Endodermal cell (in vitro differentiated cells): ENCODE measurements around the gene ZBTB16. TPM values are rescaled to one million over a fixed set of nuclear protein-coding genes. Genes with fewer than 3 reads are reported as not detected.
A peak's percentile ranks its signal among the peaks of the same experiment; 100 is the strongest.

Source experiments
- DNase-seq: peaks from one replicate; pipeline ENCODE4 v3.0.0-alpha.2; 2017
- H3K27ac ChIP-seq: 2 replicates; pipeline ENCODE4 v1.5.1; 2013; ENCODE audit warnings: mild to moderate bottlenecking, low read depth, low read length, moderate library complexity
- H3K27me3 ChIP-seq: 2 replicates; pipeline ENCODE4 v1.6.1; 2013; ENCODE audit warnings: mild to moderate bottlenecking, low read length, moderate library complexity; ENCODE audit not compliant: insufficient read depth, control insufficient read depth, poor library complexity, severe bottlenecking
- H3K36me3 ChIP-seq: 2 replicates; pipeline ENCODE4 v1.7.0; 2013; ENCODE audit warnings: mild to moderate bottlenecking, low read length, moderate library complexity; ENCODE audit not compliant: control insufficient read depth, insufficient read depth
- H3K4me1 ChIP-seq: one replicate; pipeline ENCODE4 v1.7.0; 2013; ENCODE audit warnings: low read length; ENCODE audit not compliant: control insufficient read depth, insufficient read depth
- H3K4me3 ChIP-seq: 2 replicates; pipeline ENCODE4 v1.5.1; 2013; ENCODE audit warnings: mild to moderate bottlenecking, low read length, moderate library complexity
- H3K9ac ChIP-seq: 2 replicates; pipeline ENCODE4 v1.6.1; 2013; ENCODE audit warnings: mild to moderate bottlenecking, low read length, moderate library complexity; ENCODE audit not compliant: poor library complexity, severe bottlenecking; ENCODE audit errors: extremely low read depth
- H3K9me3 ChIP-seq: 2 replicates; pipeline ENCODE4 v1.6.1; 2013; ENCODE audit warnings: mild to moderate bottlenecking, low read length, moderate library complexity; ENCODE audit not compliant: control insufficient read depth
- H3K27ac Mint-ChIP-seq: 2 replicates; pipeline ENCODE4 v1.8.0; 2020; ENCODE audit warnings: mixed read lengths
- H3K27me3 Mint-ChIP-seq: 2 replicates; pipeline ENCODE4 v1.8.0; 2021; ENCODE audit warnings: mild to moderate bottlenecking, mixed read lengths; ENCODE audit not compliant: insufficient read depth
- H3K36me3 Mint-ChIP-seq: 2 replicates; pipeline ENCODE4 v1.8.0; 2020; ENCODE audit warnings: low read depth, mixed read lengths
- H3K4me1 Mint-ChIP-seq: 2 replicates; pipeline ENCODE4 v1.8.0; 2020; ENCODE audit warnings: mixed read lengths
- H3K4me3 Mint-ChIP-seq: 2 replicates; pipeline ENCODE4 v1.8.0; 2020; ENCODE audit warnings: mild to moderate bottlenecking, moderate library complexity, mixed read lengths
- H3K9me3 Mint-ChIP-seq: 2 replicates; pipeline ENCODE4 v1.8.0; 2020; ENCODE audit warnings: mild to moderate bottlenecking, mixed read lengths
- CTCF ChIP-seq: fragments of 200-600 bp; sonication (generic); conservative IDR thresholded peaks from 2 replicates; pipeline ENCODE4 v1.5.0; 2021; ENCODE audit warnings: antibody characterized with exemption, mild to moderate bottlenecking
- WGBS, 2 experiments: methylation state at CpG; one replicate each; pipeline versions ENCODE4 v1.1.5 to v1.1.7; 2013; ENCODE audit warnings: missing lambda C conversion rate in 2 of 2, mixed read lengths in 1 of 2; ENCODE audit not compliant: insufficient coverage in 1 of 2, insufficient read length in 1 of 2; 5-methylcytosine and 5-hydroxymethylcytosine counted together
- total RNA-seq, 2 donors: library from RNA; stranded (reverse); fragmentation: NEBNext Ultra II Directional in 1 of 2; extraction: Animal tissue kit (Norgen Biotek cat#: 25700) in 1 of 2; gene quantifications; 2 replicates in 1 of 2; 3 replicates in 1 of 2; pipeline ENCODE4 v1.2.1, GENCODE V29; 2021

ZBTB16 gene
- total RNA-seq, 2 donors from 2014 or later: 4.1 to 5.8 TPM

GRCh38 chr11:114102993-114103896 lies 43.7 kb downstream of the ZBTB16 start:
- H3K4me3 Mint-ChIP-seq: peak overlapping the region; percentile 16
- no peak for TF ChIP-seq CTCF
- peaks cover 6% of the 10 kb centered on the region for H3K27me3 Mint-ChIP-seq
- peaks cover 55% of the 10 kb centered on the region for H3K4me1 Mint-ChIP-seq
- Histone ChIP-seq H3K27ac (no peak overlapping the region), H3K4me3 (no peak overlapping the region), H3K27me3 (no peaks in the 10 kb centered on the region), H3K4me1 (peaks cover 10% of the 10 kb centered on the region), H3K9ac (no peak overlapping the region), H3K36me3 (no peaks in the 10 kb centered on the region), H3K9me3 (no peaks in the 10 kb centered on the region)
- H3K27ac Mint-ChIP-seq: peak overlapping the region; percentile 77
- no peak for DNase-seq
- 81 to 84% methylated on average over 8 to 13 of the region's 13 CpGs for WGBS, 2 experiments
- no peaks in the 10 kb centered on the region for H3K36me3 Mint-ChIP-seq
- no peaks in the 10 kb centered on the region for H3K9me3 Mint-ChIP-seq

GRCh38 chr11:114105611-114106010 lies 46.1 kb downstream of the ZBTB16 start:
- H3K4me3 Mint-ChIP-seq: no peak overlapping the region
- DNase-seq: no peak
- no peaks in the 10 kb centered on the region for H3K36me3 Mint-ChIP-seq
- TF ChIP-seq CTCF: no peak
- H3K9ac ChIP-seq: no peak overlapping the region
- no peaks in the 10 kb centered on the region for H3K36me3 ChIP-seq
- H3K27ac Mint-ChIP-seq: no peak overlapping the region
- H3K27me3 ChIP-seq: no peaks in the 10 kb centered on the region
- no peaks in the 10 kb centered on the region for H3K9me3 ChIP-seq
- no peak overlapping the region for H3K4me3 ChIP-seq
- peaks cover 14% of the 10 kb centered on the region for H3K27me3 Mint-ChIP-seq
- H3K4me1 Mint-ChIP-seq: peaks cover 61% of the 10 kb centered on the region
- peaks cover 8% of the 10 kb centered on the region for H3K4me1 ChIP-seq
- H3K27ac ChIP-seq: no peak overlapping the region
- WGBS, 2 experiments: 83 to 94% methylated on average over 1 to 3 of the region's 3 CpGs
- no peaks in the 10 kb centered on the region for H3K9me3 Mint-ChIP-seq

GRCh38 chr11:114106047-114106446 lies 46.5 kb downstream of the ZBTB16 start:
- no peak overlapping the region for H3K27ac Mint-ChIP-seq
- peaks cover 8% of the 10 kb centered on the region for H3K4me1 ChIP-seq

More at GRCh38 chr11:114106047-114106446, 46.5 kb downstream of the ZBTB16 start:
- no peak overlapping the region for H3K4me3 ChIP-seq
- Mint-ChIP-seq H3K4me3 (no peak overlapping the region), H3K4me1 (peaks cover 65% of the 10 kb centered on the region), H3K36me3 (no peaks in the 10 kb centered on the region), H3K9me3 (no peaks in the 10 kb centered on the region), H3K27me3 (peaks cover 13% of the 10 kb centered on the region)
- H3K9ac ChIP-seq: no peak overlapping the region
- H3K36me3 ChIP-seq: no peaks in the 10 kb centered on the region
- H3K27me3 ChIP-seq: no peaks in the 10 kb centered on the region
- 93 to 100% methylated on average over 1 to 8 of the region's 8 CpGs for WGBS, 2 experiments
- H3K27ac ChIP-seq: no peak overlapping the region
- TF ChIP-seq CTCF: no peak
- DNase-seq: no peak
- no peaks in the 10 kb centered on the region for H3K9me3 ChIP-seq
